HG02938 (cell line): ENCODE measurements around the gene ACACB.

ENCODE experiments used
- ATAC-seq: cut with Tn5 transposase; IDR thresholded peaks from one replicate; pipeline ENCODE4 v1.9.1; 2021; ENCODE audit warnings: mild to moderate bottlenecking, moderate library complexity; ENCODE audit not compliant: unreplicated experiment

Gene ACACB

DNA sequence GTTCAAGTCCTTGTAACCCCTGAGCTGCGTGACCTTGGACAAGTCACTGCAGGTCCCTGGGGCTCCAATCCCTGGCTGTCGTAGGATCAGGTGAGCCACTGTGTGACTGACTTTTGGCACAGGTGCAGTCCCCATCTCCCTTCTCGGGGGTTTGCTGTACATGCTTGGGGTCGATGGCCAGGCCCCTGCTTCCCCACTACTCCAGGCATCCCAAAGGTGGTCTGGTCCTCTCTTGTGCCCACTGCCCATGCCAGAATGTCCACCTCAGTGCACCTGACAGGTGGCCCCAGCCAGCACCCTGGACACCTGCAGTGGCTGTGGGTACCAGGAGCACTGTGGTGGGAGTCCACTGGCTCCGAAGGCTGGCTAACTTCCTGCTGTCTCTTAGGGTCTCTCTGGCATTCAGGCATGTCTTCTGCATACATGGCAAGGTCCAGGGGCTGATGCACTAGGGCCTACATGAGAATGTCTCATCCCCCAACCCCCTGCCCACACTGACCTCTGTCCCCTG lies 178.0 kb downstream of the ACACB start:
- no peak for ATAC-seq

GRCh38 chr12:109295764-109296425 lies 179.5 kb downstream of the ACACB start:
- no peak for ATAC-seq

GRCh38 chr12:109296431-109296830 lies 180.0 kb downstream of the ACACB start:
- ATAC-seq: no peak

DNA sequence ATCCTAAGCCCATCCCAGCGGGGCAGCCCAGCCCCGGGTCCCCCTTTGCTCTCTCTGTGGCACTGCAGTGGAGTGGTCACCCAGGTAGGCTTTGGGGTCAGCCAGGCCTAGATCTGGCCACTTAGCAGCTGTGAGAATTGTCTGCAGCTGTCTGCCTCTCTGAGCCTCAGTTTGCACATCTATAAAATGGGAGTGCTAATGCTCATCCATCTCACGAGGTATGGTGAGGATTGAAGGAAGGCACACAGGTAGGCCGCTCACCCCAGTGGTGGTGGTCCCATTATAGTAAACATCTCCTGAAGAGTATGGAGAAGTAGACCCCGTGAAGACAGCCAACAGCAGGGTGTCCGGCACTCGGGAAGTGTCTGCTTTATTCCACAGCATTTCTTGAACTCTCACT lies 183.5 kb downstream of the ACACB start:
- no peak for ATAC-seq

DNA sequence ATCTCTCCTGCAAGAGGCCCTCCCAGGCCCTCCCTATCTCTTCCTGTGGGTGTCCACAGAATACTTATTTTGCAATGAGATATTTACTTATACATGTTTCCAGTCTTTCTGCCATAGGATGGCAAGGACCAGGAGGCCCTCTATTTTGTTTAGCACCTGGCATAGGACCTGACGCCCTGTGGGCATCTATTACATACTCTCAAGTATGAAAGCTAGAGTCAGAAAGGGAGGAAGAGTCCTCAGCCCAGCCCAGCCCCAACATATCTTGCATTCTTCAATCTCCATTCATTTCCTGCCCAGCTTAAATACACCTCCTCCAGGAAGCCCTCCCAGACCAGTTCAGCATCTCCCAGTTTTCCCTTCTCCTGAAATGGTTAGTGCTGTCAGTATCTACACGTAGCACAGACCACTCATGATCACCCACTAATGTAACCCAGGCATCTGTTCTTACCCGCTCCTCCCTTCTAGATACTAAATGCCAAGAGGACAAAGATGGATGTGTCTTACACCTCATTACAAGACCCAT lies 185.3 kb downstream of the ACACB start:
- no peak for ATAC-seq

GRCh38 chr12:109302358-109302757 lies 186.0 kb downstream of the ACACB start:
- ATAC-seq: no peak

DNA sequence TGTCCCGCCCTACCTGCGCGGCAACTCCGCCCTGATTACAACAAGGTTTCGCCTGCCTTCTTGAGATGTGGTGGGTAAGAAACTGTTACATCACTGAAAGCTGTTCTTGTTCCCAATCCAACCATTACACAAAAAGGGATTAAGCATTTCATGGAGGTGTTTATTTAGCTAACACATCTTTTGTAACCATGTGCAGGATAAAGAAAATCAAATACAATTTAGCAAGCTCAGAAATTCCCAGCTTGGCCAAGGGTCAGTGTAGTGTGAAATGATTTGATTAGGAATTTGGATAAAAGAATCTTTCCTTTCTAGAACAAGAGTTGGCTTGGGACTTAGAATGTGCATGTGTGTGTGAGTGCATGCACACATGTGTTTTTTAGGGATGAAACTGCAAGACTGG lies 186.4 kb downstream of the ACACB start:
- no peak for ATAC-seq

- no peak for ATAC-seq
Measured at GRCh38 chr12:109304485-109304884, 188.1 kb downstream of the ACACB start.

GRCh38 chr12:109305547-109305946 lies 189.2 kb downstream of the ACACB start:
- ATAC-seq: no peak

DNA sequence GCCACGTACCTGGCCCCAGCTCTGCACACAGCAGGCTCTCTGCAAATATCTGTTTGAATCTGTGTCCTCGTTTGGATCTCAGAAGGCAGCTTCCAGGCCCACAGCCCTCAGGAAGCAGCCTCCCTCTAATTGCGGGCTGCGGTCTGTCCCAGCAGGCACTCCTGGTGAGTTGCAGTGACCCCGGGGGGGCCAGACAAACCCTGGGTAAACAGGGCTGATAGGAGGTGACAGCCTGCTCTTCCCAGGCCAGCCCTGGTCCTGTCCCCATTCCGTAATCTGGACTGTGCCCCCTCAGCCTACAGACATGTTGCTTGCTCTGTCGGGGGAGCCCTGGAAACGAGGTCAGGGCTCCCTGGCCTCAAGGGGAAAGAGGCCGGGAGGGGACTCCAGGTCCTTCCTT lies 190.7 kb downstream of the ACACB start:
- ATAC-seq: no peak

GRCh38 chr12:109308534-109309380 lies 192.4 kb downstream of the ACACB start, which contains the start of gene FOXN4:
Gene FOXN4 (minus strand): TSS chr12:109309284. CDS start chr12:109308321, 963 bp downstream.
- no peak for ATAC-seq

DNA sequence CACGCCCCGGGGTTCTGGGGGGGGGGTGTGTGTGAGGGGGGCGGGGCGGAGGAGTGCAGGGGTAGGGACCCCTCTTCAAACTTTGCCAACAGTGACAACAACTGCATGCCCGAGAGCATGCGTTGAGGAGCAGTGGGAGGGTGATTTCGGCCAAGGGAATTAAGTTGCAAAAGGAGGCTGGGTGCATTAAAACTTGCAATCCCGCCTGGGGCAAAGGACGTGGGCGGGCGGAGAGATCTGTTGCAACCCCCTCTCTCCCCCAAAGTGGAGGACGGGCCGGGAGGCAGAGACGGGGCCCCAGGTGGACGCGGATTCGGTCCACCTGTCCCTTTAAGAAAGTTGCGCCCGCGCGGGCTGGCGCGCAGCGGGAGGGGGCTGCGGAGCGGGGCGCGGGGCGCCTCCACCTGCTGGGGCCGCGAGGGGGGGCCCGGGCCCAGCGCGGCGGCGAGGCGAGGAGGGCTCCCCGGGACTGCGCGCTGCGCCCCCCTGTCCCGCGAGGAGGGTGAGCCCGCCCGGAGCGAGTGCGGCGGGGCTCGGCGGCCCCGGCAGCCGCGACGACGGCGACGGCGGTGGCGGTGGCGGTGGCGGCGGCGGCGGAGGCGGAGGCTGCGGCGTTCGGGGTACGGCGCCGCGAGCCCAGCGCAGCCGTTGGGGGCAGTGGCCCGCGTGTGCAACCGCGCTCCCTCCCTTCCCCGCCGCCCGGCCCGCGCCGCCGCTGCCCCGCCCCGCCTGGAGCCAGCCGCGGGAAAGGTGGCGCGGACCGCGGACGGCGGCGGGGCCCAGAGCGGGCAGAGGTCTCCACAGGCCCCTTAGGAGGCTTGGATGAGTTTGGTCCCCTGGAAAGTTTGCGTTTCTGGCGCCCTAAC lies 193.2 kb downstream of the ACACB start:
- no peak for ATAC-seq

DNA sequence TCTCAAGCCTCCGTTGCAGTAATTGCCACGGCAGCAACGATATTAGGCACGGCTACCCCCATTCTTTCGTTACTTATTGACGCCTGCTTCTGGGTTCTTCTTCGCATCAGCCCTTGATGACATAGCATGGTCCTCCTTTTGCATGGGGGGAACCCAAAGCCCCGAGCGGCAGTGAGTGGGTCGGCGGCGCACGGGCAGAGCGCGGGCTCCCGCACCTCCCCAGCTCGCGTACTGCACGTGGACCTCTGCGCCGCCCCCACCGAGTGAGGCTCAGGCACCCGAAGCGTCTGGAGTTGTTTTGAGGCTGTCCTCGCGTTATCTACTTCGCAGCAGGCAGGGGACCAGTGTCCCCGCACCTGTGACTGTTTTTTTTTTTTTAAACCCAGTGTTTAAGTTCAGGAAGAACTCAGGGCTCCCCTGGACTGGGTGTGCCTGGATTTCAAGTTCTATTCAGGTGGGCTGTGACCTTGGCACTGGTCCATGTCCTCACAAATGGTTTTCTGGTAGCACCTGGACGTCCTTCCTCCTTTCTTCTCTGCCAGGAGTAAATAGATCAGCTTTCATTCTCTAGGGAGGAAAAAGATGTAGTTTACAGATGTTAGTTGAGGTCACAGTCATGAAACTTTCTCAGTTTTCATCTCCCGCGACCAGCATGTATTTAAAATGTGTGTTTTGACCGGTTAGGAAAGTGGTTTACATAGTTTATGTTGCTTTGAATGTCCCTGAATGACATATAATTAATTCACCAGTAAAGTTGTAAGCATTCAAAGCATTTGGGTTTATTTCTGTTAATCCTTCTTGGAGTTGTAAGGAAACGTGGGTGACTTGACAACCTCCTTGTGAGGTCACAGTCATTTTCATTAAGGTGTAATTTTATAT lies 194.1 kb downstream of the ACACB start:
- ATAC-seq: no peak
